AG09309 (cell line): ENCODE data around the gene UBALD1.

Experiments
- DNase-seq: peaks from one replicate; pipeline ENCODE4 v3.0.0-alpha.2; 2010; ENCODE audit warnings: low read depth
- H3K4me3 ChIP-seq: 2 replicates; pipeline ENCODE4 v1.5.1; 2011; ENCODE audit warnings: mild to moderate bottlenecking, low read depth, low read length, moderate library complexity; ENCODE audit not compliant: control insufficient read depth
- TF ChIP-seq, protein P1 (sequence below): IDR thresholded peaks from 2 replicates; pipeline ENCODE4 v1.5.1; 2011; ENCODE audit warnings: mild to moderate bottlenecking, low read depth, low read length, inconsistent platforms; ENCODE audit not compliant: insufficient read depth, control insufficient read depth; ENCODE audit errors: missing control alignments

The UBALD1 gene

GRCh38 chr16:4604401-4604800 lies 10.3 kb downstream of the UBALD1 start:
- H3K4me3 ChIP-seq, result no peak overlapping the region
- DNase-seq, result no peak
- TF ChIP-seq, protein P1, sequence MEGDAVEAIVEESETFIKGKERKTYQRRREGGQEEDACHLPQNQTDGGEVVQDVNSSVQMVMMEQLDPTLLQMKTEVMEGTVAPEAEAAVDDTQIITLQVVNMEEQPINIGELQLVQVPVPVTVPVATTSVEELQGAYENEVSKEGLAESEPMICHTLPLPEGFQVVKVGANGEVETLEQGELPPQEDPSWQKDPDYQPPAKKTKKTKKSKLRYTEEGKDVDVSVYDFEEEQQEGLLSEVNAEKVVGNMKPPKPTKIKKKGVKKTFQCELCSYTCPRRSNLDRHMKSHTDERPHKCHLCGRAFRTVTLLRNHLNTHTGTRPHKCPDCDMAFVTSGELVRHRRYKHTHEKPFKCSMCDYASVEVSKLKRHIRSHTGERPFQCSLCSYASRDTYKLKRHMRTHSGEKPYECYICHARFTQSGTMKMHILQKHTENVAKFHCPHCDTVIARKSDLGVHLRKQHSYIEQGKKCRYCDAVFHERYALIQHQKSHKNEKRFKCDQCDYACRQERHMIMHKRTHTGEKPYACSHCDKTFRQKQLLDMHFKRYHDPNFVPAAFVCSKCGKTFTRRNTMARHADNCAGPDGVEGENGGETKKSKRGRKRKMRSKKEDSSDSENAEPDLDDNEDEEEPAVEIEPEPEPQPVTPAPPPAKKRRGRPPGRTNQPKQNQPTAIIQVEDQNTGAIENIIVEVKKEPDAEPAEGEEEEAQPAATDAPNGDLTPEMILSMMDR, result no peak

DNA sequence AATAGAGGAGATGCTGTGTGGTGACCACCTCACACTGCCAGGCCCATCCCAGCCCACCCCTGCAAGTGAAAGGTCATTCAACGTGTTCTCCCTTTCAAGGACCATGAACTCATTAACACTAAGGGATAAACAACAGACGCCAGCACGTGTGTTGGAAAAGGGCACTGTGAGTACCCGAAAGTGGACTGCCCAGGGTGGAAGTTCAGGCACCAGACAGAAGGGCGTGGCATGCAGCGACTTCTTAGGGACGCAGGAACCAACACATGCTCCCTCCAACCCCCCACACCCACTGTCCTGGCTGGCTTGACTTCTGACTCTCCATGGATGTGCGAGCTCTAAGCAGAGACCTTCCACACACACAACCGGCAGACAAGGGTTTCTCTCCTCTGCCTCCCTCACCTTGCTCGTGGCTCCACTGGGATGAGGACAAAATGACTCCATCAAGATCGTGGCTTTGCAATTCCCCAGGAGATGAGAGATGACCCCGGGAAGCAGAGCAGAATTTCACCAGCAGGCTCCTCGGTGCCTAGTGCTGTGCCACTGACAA lies 11.0 kb downstream of the UBALD1 start:
- no peak overlapping the region for H3K4me3 ChIP-seq
- TF ChIP-seq, protein P1, result no peak
- no peak for DNase-seq

- no peak for DNase-seq
- TF ChIP-seq, protein P1, result no peak
- no peak overlapping the region for H3K4me3 ChIP-seq
Measured at GRCh38 chr16:4602331-4602730, 12.4 kb downstream of the UBALD1 start.

GRCh38 chr16:4601864-4602186 lies 12.9 kb downstream of the UBALD1 start:
- TF ChIP-seq, protein P1, result no peak
- H3K4me3 ChIP-seq, result no peak overlapping the region
- DNase-seq, result no peak

GRCh38 chr16:4601036-4601863 lies 13.4 kb downstream of the UBALD1 start:
- no peak for DNase-seq
- TF ChIP-seq, protein P1, result no peak

DNA sequence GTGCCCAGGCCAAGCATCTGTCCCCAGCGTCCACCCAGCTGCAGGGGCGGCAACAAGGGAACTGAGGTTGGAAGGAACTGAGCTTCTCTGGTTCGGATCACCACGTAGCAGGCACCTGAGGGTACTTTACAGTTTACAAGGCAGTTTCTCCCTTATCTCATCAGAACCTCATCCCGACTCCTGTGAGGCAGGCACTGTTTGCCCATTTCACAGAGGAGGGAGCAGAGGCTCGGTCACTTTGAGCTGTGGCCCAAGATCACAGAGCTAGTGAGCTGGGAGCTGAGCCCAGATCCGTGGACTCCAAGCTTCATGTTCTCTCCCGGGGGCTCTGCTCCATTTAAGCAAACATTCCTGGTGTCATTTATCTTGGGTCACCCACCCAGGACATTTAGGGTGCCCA lies 15.1 kb downstream of the UBALD1 start:
- H3K4me3 ChIP-seq, result no peak overlapping the region
- no peak for DNase-seq
- TF ChIP-seq, protein P1, result no peak

More at GRCh38 chr16:4601036-4601863, 13.4 kb downstream of the UBALD1 start:
- no peak overlapping the region for H3K4me3 ChIP-seq
